RPMI7951 (cell line): ENCODE data around the gene CGB5. TPM values are rescaled to one million over a fixed set of nuclear protein-coding genes. Genes with fewer than 3 reads are reported as not detected.
"Not testable (repeated sequence)": the region's sequence is repeated elsewhere in the genome, so short reads cannot be mapped to it uniquely, and the experiment has no call there.

Experiments
- DNase-seq: peaks from one replicate; pipeline ENCODE4 v3.0.0-alpha.2; 2012; ENCODE audit warnings: low read depth
- total RNA-seq: library from RNA; depleted of rRNA; stranded (reverse); fragments of >200 nt; shearing (Covaris generic); gene quantifications from 2 replicates; pipeline ENCODE4 v1.2.3, GENCODE V29; 2014

The CGB5 gene
- total RNA-seq, 1 experiment from 2014 or later = not detected

DNA sequence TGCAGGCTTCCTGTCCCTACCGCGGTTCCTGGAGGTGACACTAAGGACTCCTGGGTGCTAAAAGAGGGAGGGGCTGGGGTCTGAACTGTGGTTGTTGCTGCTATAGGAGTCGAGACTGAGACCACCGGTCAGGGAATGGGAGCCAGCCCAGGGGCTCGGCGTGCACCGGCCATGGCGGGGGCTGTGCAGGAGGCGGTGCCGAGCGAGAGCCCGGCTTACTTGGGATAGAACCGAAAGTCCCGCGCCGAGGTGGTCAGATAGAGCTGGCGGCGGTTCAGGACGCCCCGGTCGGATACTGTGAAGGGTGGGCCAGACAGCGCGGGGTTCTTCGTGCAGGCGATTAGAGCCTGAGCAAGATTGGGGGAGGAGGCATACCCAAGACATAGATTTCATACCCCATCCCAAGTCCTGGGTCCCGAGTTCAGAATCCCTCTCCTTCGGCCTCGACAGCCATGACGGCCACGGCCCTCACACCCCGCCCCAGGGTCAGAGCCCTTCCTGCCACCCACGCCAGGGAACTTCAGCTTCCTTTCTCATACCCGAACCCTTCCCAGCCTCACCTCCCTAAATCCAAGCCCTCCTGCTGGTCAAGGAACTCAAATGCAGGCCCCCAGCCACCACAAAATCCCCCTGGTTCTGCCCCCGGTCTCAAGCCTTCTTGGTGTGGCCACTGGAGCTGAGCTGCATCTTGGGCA, 13.4 kb downstream of the CGB5 start:
- not testable (repeated sequence) for DNase-seq

DNA sequence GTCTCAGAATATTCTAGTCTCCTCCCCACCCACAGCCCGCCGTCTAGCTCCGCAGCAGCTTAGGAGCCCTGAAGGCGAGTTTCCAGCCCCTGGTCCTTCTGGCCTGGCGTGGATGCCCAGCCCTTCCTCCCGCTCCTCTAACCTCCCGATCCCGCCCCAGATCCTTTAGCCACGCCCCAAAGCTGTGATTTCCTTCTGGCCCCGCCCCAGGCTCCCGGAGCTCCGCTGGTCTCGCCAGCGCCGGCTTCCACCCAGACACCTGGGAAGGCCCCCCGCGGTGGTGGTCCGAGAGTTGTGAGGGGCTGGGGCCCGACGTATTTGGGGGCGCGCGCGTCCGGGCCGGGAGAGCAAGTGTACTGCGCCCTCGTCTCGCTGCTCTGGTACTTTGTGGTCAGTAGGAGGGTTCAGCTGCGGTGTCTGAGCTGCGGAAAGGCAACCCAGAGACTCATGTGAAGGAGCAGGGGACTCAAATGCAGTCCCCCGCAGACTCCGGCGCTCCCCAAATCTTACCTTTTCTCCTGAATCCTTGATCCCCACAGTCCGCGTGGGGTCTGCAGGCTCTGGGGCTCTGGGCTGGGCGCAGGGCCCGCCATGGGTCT, 14.1 kb downstream of the CGB5 start, which contains the start of gene CGB7:
Gene CGB7, minus strand, starts transcription at position 114 of the 599 bp plus-strand sequence. CDS start 2,374 bp downstream, outside the sequence.
- DNase-seq = peak; percentile 68

DNA sequence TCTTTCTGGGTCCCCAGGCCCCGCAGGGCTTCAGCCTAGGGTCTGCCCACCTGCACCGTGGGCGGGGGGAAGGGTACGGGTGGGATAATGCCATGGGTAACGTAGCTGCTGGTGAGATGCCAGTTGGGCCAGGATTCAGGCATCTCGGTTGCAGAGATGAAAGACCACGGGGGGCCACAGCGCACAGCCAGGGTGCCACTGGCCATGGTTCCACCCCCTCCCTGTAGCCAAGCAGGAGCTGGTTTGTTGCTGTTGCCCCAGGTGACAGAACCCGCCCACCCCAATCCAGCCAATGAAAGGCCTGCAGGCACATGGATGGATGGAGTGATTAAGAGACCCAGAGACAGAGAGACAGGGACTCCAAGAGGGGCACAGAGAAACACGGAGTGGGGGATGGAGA, 14.9 kb downstream of the CGB5 start:
- DNase-seq = no peak

- no peak for DNase-seq
These were observed 15.4 kb downstream of the CGB5 start for GRCh38 chr19:49059053-49059452.

GRCh38 chr19:49061000-49061399, 17.4 kb downstream of the CGB5 start:
- no peak for DNase-seq

DNA sequence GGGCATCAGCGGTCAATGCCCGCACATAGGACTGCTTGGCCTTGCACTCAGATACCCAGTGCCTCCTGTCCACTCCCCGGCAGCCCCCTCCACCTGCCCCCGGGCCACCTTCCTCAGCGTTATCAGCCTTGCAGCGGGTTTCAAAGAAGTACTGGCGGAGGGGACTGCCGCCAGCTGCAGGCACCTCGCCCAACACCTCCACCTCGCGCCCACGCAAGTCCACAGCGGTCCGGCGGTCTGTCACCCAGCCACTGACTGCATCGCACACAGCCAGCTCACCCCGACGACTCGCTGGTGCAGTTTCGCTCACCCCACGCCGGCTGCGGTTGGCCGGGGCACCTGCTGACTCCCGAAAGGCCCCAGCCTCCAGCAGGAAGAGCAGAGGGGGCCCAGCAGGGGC, 17.8 kb downstream of the CGB5 start:
- no peak for DNase-seq

DNA sequence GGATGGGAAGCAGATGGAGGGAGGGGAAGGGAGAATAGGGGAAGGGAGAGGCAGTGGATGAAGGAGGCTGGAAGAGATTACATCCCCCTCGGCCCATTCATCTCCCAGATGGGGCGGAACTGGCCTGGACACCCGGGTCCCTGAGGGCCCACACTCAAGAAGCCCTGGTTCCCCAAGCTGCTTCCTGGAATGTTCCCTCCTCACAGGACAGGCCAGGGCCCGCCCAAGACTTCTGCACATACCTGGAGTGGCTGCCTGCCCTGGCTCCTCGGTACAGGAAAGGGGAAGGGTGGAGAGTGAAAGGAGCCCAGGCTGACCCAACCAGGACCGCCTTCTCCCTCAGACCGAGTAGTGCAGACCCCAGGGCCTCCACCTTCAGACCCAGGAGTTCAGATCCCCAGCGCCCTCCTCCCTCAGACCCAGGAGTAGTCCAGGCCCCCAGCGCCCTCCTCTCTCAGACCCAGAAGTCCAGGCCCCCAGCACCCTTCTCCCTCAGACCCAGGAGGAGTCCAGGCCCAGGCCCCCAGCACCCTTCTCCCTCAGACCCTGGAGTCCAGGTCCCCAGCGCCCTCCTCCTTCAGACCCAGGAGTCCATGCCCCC, 20.5 kb downstream of the CGB5 start:
- DNase-seq = no peak

DNA sequence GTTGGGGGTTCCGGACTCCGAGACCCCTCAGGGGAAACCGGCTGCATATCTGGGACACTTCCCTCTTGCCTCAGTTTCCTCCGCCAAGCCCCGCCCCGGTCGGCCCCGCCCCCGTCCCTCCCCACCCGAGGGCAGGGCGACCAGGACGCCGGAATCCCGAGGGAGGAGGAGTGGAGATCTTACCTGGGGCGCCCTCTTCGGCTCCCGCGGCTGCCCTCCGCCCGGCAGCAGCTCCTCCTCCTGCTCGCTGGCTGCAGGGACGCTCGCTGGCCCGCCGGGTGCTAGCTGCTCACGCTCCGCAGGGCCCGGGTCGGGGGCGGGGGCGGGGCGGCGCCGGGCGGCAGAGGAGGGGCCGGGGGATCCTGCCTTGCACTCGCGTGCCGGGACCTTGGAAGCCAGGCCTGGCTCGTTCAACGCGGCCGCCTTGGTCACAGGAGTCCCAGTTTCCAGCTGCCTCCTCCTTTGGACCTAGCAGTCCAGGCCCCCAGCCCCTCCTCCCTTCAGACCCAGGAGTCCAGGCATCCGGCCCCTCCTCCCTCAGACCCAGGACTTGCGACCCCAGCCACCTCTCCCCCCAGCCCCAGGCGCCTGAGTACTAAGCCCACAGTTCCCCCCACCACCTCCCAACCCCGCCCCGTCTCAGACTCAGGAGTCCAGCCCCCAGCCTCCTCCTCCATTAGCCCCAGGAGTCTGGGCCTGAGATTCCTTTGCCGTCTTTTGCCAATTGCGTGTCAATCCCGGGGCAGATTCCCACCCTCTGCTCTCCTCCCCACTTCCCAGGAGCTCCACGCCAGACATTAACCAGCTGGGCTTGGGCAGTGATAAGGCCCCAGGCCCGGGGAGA, 21.3 kb downstream of the CGB5 start, which contains the start of gene NTF4:
Gene NTF4, minus strand, starts transcription at position 51 of the 844 bp plus-strand sequence. CDS start 2,821 bp downstream, outside the sequence.
- DNase-seq = no peak

DNA sequence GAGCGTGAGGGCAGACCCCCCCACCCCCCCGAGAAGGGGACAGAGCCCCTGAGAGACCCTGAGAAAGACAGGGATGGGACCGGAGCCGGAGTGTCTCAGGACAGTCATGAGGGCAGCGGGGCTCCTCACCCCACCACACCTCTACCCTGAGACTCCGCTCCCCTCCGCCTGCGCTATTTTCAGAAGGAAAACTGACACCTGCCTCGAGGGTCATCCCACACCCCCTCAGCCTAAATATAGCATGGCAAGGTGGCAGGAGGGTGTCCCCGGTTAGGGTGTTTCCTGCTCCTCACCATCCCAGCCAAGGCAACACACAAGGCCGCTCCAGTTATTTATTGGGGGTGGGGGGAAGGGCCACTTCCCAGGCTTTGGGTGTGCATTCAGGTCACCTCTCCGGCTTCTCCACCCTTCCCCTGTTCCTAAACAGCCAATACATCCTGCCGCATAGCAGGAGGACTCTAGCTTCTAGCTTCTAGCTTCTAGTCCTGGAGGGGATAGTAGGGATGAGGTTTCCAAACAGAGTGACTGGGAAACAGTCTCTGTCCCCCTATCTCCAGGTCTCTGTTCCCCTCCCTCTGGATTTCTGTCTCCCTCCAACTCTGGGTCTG, 22.4 kb downstream of the CGB5 start:
- no peak for DNase-seq

GRCh38 chr19:49067554-49067953, 23.9 kb downstream of the CGB5 start:
- no peak for DNase-seq

- no peak for DNase-seq
These were observed 25.4 kb downstream of the CGB5 start for GRCh38 chr19:49069026-49069425.

- DNase-seq = no peak
These were observed 26.8 kb downstream of the CGB5 start for GRCh38 chr19:49070416-49070815.

GRCh38 chr19:49071860-49072547, 28.4 kb downstream of the CGB5 start:
- no peak for DNase-seq

GRCh38 chr19:49073514-49074378, 30.1 kb downstream of the CGB5 start:
- peak; percentile 40 for DNase-seq

- DNase-seq = peak; percentile 74
These were observed 31.2 kb downstream of the CGB5 start for GRCh38 chr19:49074869-49075268.

DNA sequence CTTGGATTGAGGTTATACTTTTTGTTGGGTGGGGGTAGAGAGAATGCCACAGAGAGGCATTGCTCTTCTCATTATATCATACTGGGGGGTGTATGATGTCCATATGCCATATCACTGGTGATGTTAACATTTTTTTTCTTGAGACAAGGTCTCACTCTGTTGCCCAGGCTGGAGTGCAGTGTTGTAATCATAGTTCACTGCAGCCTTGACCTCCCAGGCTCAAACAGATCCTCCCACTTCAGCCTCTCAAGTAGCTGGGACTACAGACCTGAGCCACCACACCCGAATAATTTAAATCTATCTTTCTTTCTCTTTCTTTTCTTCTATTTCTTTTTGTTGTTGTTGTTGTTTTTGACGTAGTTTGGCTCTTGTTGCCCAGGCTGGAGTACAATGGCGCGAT, 36.7 kb downstream of the CGB5 start:
- no peak for DNase-seq

DNA sequence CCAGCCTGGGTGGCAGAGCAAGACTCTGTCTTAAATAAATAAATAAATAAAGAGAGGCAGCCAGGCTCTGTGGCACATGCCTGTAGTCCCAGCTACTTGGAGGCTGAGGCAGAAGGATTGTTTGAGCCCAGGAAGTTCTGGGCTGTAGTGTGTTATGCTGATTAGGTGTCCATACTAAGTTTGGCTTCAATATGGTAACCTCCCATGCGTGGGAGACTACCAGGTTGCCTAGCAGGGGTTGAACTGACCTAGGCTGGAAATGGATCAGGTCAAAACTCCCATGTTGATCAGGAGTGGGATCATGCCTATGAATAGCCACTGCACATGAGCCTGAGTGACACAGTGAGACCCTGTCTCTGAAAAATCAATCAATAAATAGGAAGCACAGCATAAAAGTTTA, 37.6 kb downstream of the CGB5 start:
- DNase-seq = no peak

DNA sequence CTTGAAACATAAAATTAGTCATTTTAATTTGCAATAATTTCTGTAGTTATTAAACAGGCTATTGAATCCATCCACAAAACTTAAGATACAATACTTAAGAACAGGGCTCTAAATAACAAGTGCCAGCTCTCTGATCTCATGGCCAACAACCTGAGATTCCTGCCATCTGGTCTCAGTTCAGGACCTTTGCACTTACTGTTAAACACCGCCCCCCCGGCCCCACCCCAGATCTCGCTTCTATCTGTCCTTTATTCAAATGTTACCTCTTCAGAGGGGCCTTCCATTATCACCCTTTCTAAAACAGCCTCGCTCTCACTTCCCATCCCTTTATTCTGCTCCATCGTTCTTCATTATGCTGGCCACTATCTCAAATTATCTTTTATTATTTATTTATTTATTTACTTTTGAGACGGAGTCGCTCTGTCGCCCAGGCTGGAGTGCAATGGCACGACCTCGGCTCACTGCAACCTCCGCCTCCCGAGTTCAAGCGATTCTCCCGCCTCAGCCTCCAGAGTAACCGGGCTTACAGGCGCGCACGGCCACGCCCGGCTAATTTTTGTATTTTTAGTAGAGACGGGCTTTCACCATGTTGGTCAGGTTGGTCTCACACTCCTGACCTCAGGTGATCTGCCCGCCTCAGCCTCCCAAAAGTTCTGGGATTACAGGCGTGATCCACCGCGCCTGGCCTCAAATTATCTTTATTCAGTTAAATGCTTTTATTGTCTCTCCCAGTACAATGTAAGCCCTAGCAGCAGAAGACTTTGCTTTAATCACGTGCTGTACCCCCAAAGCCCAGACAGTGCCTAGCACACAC, 40.8 kb downstream of the CGB5 start:
- DNase-seq = no peak
